CD4-positive, alpha-beta T cell treated with Interleukin-1 beta for 1 hour (primary cell): Measurements from ENCODE around the gene FOXM1.
"Not testable (repeated sequence)": the region's sequence is repeated elsewhere in the genome, so short reads cannot be mapped to it uniquely, and the experiment has no call there.

Experiments
- DNase-seq, 2 donors: peaks; one replicate each; pipeline ENCODE4 v3.0.0-alpha.2; 2020 to 2022

The FOXM1 gene

DNA sequence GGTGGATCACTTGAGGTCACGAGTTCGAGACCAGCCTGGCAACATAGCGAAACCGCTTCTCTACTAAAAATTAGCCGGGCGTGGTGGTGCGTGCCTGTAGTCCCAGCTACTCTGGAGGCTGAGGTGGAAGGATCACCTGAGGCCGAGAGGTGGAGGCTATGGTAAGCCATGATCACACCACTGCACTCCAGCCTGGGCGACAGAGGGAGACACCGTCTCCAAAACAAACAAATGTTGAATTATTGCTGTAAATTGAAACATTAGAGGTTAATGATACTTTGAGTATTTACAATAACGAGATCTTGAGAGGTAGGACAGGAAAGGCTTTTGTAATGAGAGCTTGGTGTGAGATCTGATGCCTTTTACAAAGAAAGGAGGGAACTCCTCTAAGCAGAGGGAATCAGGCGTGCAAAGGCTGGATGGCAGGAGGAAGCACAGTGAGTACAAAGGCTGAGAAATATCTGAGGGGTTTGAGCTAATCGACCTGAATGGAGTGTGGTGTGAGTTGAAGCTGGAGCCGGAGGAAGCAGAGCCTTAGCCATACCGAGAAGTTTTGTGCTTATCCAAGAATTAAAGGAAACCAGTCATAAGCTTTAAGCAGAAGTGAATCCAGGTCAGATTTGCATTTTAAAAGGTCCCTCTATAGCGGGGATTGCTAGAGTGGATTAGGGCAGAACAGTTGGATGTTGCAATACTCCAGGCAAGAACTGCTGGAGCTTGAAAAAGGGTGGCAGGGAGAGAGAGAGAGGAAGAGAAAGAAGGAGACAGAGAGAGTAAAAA is 1.2 kb upstream of the FOXM1 start:
- DNase-seq = peak; percentile 7 to 10

DNA sequence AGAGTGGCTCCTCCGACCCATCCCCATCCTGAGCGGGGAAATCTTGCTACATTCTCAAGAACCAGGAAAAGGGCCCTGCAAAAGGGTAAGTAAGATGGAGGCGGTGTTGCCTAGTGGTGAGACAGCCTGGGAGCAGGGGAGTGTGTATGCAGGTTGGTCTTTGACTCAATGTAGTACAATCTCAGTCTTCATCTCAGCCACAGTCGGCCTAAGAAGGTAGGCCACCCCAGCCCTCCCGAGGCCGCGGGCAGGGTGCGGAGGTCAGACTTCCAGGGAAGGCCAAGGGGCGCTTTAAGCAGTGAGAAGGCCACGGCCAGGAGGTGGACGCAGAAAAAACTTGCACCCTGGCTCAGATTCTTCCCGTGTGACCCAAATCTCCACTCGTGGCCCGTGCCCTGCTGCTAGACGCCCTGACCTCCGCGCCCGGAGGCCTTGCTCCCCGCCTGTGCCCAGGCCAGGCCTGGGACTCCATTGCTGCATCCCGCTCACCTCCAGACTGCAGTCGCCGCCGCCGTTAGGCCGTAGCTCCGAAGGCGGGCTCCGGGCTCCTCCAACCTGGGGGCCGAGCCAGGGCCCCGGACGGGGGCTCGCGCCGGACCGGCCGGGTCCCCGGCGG is 435 bp downstream of the FOXM1 start:
- peak in 1 of 2 donors; percentile 16 for DNase-seq

DNA sequence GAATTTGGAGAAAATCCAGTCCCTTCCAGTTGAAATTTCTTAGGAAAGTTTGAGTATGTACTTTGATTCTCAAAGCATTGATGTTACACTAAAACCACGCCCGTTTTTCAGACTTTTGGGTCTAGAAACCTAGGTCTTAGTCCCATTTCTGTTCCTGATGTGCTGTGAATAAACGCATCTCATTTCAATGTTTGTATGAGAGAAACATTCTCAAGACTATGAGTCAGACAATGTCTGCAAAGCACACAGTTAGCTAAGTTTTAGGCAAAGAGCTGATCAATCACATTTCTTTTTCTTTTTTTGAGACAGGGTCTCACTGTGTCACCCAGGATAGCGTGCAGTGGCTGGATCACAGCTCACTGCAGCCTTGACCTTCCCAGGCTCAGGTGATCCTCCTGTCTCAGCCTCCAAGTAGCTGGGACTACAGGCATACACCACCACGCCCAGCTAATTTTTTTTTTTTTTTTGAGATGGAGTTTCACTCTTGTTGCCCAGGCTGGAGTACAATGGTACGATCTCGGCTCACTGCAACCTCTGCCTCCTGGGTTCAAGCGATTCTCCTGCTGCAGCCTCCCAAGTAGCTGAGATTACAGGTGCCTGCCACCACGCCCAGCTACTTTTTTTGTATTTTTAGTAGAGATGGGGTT is 7.9 kb downstream of the FOXM1 start:
- not testable (repeated sequence) for DNase-seq

DNA sequence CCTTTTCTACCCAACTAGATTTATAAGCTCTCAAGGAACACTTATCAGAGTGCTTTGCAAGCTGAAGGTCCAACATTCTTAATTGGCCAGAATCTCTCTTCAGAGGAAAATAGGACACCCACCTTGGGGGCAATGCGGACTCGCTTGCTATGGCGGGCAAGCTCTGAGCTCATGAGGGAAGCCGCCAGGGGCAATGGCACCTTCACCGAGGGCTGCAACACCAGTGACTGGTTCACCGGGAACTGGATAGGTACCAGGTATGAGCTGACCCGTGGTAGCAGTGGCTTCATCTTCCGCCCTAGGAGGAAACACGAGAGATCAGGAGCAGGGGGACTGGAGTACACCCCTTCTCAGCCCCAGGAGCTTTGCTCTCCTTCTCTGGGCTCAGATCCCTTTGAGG is 12.8 kb downstream of the FOXM1 start:
- DNase-seq = no peak

DNA sequence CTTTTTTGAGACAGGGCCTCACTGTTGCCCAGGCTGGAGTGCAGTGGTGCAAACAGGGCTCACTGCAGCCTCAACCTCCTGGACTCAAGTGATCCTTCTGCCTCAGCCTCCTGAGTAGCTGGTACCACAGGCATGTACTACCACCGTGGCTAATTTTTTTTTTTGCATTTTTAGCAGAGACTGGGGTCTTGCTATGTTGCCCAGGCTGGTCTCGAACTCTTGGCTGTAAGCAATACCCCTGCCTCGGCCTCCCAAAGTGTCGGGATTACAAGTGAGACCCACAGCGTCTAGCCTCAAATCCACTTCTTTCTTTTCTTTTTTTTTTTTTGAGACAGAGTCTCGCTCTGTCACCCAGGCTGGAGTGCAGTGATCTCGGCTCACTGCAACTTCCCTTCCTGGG is 13.6 kb downstream of the FOXM1 start:
- not testable (repeated sequence) for DNase-seq

DNA sequence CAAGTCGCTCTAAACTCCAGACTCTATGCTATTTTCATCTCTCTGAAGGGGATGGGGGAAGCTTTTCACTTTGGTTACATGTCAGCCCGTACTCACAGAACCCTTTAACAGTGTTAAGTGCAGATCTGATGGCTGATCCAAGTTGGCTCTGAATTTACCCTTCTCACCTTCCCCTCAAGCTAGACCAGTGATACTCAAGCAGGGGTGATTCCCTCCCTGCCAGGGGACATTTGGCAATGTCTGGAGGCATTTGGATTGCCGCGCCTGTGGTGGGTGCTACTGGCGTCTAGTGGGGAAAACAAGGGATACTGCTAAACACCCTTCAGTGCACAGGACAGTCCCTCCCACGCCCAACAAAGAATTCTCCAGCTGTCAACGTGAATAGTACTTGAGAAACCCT is 14.1 kb downstream of the FOXM1 start:
- DNase-seq = no peak

- DNase-seq = no peak
Observed at GRCh38 chr12:2860170-2860569, 16.8 kb downstream of the FOXM1 start.

DNA sequence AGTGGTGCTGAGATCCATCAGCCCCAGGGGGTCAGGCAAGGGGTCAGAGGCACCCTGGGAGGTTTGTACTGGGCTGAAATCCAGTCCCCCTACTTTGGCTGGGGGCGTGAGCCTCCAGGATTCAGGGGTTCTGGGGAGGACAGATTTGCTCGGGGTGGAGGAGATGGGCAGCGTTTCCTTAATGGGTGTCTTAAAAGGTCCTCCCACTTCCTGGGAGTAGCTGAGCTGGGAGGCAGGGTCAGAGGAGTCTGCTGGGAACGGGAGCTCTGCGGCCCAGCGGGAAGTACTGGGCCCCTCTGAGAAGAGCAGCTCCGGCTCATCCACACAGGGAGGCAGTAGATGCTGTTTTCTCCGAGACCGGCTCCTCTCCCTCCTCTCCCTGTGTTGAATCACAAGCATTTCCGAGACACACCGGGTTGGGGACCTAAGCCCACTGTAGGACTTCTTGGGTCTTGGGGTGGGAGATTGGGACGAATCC is 18.0 kb downstream of the FOXM1 start:
- DNase-seq = no peak

DNA sequence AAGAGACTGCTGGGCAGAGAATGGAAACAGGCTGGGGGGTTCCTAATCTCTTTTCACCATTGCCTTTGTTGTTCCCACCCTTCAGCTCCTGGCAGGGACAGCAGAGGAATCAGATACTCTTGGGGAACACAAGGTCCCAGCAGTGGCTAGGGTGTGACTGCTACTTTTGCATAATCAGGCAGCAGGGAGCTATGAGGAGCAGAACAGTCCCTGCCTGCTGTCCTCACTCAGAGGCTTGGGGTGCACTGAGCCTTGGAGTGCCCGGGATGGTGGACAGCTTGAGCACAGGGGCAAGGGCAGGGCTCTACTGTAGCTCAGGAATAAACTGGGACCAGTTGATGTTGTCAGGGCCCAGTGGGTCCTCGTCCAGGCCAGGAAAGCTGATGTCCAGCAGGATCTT is 18.6 kb downstream of the FOXM1 start:
- no peak for DNase-seq

- DNase-seq = no peak
Observed at GRCh38 chr12:2857576-2857975, 19.4 kb downstream of the FOXM1 start.

- no peak for DNase-seq
Observed at GRCh38 chr12:2857021-2857431, 19.9 kb downstream of the FOXM1 start, which contains the start of gene TEX52. TSS of gene TEX52 (minus strand) at chr12:2857039. CDS start at chr12:2857026, 13 bp downstream.

- DNase-seq = no peak
Observed at GRCh38 chr12:2856051-2856450, 20.9 kb downstream of the FOXM1 start.

DNA sequence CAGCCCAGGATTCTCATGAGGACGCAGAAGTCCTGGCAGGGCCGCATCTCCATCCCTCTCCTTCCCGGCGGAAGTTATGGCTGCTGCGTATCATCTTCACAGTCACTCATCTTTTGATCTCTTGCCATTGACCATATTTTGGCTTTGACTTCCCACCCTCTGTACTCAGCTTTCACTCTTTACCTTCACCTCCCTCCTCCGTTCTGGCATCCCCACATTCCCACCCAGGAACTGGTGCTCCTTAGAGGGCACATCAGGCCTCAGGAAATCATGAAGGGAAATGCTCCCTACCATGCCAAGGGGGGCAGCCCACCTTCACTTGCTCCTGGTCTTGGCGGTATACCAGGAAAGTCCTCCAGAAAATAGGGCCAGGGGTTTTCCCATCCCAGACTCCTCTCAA is 21.4 kb downstream of the FOXM1 start:
- no peak for DNase-seq

DNA sequence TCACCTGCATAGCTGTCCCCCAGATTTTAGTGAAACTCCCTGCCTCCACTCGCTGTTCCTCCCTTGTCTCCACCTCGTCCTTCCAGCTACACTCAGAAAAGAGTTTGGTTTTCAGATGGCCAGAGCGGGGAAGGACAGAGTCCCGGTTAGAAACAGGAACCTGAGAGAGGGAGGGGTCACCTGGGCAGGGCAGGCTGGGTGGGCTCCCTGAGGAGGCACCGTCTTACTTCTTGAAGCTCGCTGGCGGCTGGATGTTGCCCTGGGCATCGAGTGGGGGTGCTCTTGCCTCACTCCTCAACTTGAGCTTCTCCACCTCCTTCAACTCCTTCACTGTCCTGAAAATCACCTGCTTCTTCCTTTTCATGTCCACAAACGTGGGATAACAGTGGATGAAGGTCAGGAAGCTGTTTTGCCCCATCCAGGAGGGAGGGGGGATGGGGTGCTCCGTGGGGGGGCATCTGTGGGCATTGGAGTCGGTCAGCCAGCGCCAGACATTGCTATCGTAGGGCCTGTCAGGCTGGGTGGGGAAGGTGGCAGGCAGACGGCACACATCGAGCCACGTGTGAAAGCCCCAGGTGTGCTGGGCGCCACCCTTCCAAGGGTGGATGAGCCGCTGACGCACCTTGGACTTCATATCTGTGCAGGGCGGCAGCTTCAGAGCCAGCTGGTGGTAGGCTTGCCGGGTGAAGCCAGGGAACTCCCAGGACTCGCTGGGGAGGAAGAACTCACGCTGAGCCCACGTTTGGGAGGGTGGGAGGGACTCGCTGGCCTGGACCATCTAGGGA is 22.1 kb downstream of the FOXM1 start:
- no peak for DNase-seq

DNA sequence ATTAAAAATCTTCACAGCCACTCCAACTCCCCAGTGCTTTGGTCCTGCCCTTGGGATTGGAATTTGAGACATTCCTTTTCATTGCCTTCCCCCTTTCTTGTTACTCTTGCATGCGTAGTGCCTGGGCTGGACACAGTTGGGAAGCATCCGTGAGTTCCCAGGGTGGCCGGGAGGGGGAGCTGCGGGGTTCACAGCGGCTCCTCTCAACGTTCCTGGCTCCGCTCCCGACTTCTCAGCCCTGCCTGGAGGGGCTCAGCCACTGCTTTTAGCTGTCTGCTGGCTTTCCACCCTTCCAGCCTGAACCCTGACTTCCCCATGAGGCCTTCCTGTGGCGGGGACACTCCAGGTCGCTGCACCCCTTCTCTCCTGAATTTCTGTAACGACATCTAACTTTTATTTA is 23.3 kb downstream of the FOXM1 start:
- peak; percentile 22 to 25 for DNase-seq

DNA sequence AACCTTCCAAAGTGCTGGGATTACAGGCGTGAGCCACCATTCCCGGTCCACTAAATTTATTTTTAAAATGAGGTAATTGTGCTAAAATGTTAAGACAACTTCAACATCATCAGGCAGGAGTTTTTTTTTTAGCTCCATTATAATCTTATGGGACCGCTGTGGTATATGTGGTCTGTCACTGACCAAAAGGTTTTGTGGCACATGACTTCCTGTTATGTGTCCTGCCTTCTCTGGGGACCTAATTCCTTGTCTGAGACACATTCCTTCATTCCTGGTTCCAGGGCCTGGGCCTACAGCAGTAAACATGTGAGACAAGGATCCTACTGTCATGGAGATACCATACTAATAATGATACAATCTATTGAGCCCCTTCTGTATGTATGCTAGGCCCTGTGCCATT is 25.0 kb downstream of the FOXM1 start:
- no peak for DNase-seq

GRCh38 chr12:2845280-2845679 is 31.7 kb downstream of the FOXM1 start:
- no peak for DNase-seq

DNA sequence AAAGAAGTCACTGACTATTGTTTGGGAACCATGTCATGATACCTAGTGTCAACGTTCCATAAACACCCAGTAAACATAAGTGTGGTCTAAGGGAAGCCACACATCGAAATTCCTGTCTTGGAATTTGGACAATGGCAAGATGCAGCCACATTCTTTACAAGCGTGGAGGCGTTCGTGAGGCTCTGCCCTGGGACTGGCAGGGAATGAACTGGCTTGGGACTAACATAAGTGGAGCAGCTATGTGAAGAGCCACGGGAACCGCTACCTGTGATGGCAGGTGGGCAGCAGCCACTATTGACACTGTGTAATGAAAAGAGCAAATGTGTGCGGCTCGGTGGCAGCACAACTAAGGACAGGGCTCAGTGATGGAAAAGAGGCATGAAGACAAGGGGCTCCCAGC is 32.2 kb downstream of the FOXM1 start:
- DNase-seq = no peak

- no peak for DNase-seq
Observed at GRCh38 chr12:2842948-2843347, 34.0 kb downstream of the FOXM1 start.

- DNase-seq = no peak
Observed at GRCh38 chr12:2841056-2841650, 35.8 kb downstream of the FOXM1 start.

DNA sequence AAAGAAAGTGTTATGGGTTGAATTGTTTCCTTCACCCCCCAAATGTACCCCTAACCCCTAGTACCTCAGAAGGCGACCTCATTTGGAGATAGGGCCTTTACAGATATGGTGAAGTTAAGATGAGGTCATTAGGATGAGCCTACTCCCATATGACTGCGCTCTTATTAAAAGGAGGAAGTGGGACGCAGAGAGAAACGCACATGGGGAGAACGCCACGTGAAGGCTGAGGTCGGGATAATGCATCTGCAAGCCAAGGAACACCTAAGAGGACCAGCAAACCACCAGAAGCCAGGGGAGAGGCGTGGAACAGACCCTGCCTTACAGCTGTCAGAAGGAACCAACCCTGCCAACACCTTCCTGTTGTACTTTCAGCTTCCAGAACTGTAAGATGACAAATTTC is 40.4 kb downstream of the FOXM1 start:
- no peak for DNase-seq

DNA sequence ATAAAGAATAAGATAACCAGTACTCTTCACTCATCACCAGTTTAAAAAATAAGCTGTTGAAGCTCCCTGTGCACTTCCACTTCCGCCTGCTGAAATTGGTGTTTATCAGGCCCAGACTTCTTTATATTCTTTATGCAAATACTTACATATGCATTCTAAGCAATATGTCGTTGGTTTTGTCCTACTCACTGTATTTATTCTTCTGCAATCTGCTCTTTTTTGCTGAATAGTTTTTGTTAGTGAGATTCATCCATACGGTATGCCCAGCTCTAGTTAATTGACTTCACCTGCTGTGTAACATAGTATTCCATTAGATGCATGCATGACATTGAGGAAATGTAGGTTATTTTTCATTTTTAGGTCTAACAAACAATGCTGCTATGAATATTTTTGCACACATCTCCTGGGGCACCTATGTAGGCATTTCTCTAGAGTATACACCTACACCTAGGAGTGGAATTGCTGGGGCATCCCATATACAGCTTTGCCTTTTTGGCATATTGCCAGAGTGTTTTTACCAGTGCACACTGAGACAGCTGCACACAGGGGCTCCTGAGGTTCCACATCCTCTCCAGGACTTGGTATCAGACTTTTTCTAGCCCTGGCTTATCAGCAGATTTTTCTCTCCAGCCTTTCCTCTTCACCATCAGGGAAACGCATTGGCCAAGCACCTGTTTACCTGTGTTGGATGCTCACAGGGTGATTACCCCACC is 41.1 kb downstream of the FOXM1 start:
- no peak for DNase-seq
